Fibroblast of skin of left biceps (primary cell): ENCODE measurements around the gene NOP14.
A peak's percentile ranks its signal among the peaks of the same experiment; 100 is the strongest.
"Not testable (repeated sequence)": the region's sequence is repeated elsewhere in the genome, so short reads cannot be mapped to it uniquely, and the experiment has no call there.

Experiments used
- DNase-seq, 2 experiments: peaks; one replicate each; pipeline ENCODE4 v3.0.0-alpha.2; 2013; ENCODE audit warnings: low read depth in 2 of 2

The NOP14 gene

GRCh38 chr4:2963175-2963965, at the start of gene NOP14, which contains the start of gene GRK4:
NOP14 (minus strand) TSS chr4:2963406; CDS start chr4:2963319, 87 bp downstream.
GRK4 (plus strand) TSS chr4:2963571; CDS start chr4:2964071, 500 bp downstream.
- DNase-seq, result peak; percentile 95 to 96

DNA sequence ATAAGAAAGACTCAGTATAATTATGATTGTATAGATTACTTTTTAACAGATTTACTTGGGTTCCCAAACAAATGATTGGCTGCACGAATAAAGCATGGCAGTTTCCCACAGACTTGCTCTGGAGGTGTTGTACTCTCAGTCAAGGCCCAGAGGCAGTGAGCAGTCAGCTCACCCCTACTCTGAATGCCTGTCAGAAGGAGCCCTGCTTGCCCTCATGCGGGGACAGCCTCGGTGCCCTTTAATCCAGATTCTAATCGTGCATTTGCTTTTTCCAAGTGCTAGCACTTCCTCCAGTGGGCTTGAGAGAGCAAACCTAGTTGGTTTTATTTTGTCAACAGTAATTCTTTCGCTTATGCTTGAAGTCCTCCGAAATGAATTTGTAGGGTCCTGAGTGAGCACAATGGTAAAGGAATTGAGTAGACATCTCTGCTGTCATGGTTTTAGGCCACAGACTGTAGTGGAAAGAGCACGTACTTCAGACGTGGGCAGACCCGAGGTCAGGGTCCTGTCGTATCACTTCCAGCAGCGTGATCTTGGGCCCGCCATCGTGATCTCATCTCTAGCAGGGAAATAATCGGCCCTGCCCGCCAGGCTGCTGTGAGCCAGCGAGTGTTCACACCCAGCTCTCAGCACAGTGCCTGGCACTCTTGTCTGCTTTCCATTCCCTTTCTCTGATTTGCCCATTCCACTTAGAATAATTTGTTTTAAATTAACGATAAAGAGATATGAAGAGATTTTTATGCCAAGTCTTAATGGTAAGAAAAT, 48.4 kb upstream of the NOP14 start:
- DNase-seq, result no peak

GRCh38 chr4:3010998-3011397, 47.8 kb upstream of the NOP14 start:
- DNase-seq, result peak; percentile 66 to 68

DNA sequence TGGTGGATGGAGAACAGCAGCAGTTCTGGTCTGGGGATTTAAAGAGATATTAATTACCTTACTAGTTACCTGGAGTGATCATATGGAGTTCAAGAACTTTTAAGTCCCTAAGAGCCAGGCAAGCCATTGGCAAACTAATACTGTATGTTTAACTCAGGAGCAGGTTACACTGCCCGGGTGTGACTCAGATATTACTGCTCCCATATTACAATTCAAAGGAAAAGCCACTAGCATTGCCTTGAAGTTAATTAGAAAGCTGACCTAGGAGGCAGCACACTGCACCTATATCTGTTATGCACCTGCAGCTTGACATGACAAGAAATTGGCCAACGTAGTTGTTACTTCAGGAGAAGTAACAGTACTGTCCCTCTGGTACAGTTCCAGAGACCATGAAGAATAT, 47.4 kb upstream of the NOP14 start:
- DNase-seq, result no peak

DNA sequence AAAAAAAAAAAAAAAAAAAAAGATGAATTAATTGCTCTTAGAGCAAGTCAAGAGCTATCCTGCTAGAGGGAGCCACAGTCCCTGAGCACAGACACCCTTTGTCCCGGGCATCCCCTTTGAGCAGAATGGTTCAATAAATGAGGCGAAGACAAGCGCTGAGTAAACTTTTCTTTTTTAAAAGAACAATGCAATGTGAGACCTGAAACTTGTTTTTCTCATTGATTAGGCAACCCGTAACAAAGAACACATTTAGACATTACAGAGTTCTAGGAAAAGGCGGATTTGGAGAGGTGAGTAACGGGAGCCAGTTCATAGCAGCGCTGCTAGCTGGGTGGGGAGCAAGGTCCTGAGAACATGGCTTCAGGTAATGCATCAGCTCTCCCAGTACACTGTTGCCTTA, 46.2 kb upstream of the NOP14 start:
- DNase-seq, result no peak

GRCh38 chr4:3007724-3008123, 44.5 kb upstream of the NOP14 start:
- no peak for DNase-seq

DNA sequence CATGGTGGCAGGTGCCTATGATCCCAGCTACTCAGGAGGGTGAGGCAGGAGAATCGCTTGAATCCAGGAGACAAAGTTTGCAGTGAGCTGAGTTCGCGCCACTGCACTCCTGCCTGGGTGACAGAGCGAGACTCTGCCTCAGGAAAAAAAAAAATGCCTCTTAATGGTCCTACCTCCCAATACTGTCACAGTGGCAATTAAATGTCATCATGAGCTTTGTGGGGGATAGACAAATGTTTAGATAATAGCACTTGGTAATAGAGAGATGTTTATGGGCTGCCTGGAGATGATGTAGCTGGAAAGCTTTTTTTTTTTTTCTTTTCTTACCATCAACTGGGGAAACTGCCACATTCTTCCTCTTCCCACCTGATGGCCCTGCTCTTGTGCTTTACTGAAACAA, 33.2 kb upstream of the NOP14 start:
- no peak for DNase-seq

DNA sequence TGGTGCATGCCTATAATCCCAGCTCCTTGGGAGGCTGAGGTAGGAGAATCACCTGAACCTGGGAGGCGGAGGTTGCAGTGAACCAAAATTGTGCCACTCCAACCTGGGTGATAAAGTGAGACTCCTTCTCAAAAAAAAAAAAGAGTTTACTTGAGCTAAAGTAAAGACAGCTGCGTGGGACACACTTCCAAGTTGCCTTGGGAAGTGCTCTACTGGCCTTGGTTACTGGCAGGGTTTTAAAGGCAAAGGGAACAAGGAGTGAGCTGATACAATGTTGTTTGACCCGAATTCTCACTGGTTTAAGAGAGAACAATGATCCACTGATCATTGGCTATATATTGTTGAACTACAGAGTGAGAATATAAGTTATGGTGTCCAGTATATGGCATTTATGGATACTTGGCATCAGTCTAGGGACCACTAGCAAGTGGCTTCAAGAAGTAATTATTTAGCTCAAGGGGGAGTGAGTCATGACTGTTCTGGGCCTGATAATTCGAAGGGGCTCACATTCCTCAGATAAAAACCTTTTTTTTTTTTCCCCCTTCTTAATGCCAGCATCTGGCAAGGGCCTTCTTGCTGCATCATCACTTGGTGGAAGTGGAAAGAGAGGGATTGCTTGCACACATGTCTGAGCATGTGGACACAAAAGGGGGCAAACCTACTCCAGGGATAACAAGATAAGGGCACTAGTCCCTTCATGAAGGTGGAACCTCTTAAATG, 32.5 kb upstream of the NOP14 start:
- no peak for DNase-seq

DNA sequence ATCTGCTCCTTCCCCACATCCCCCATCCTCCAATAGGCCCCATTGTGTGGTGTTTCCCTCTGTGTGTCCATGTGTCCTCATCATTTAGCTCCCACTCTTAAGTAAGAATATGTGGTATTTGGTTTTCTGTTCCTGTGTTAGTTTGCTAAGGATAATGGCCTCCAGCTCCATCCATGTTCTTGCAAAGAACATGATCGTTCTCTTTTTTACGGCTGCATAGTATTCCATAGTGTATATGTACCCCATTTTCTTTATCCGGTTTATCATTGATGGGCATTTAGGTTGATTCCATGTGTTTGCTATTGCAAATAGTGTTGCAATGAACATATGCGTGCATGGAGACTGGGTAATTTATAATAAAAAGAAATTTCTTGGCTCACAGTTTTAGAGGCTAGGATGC, 31.7 kb upstream of the NOP14 start:
- no peak for DNase-seq

- DNase-seq, result no peak
Measured at GRCh38 chr4:2991243-2991642, 28.0 kb upstream of the NOP14 start.

- DNase-seq, result not testable (repeated sequence)
Measured at GRCh38 chr4:2983715-2984114, 20.5 kb upstream of the NOP14 start.

DNA sequence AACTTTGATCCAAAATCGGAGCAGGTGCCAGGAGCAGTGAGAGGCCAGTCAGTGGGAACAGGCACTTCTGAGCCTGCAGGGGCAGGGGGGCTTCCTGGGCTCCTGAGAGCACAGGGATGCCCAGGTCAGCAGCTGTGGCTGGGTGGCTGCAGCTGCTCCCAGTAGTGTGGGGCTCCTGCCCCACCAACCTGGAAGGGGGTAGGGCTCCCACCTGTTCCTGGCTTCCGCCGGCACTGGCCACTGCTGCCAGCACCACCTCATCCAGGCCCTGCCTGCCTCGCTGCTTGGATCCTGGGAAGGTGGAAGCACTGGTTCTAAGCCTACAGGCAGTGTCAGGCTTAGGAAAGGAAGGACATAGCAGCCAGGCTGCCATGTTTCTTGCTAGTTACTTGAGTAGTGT, 18.8 kb upstream of the NOP14 start:
- DNase-seq, result no peak

DNA sequence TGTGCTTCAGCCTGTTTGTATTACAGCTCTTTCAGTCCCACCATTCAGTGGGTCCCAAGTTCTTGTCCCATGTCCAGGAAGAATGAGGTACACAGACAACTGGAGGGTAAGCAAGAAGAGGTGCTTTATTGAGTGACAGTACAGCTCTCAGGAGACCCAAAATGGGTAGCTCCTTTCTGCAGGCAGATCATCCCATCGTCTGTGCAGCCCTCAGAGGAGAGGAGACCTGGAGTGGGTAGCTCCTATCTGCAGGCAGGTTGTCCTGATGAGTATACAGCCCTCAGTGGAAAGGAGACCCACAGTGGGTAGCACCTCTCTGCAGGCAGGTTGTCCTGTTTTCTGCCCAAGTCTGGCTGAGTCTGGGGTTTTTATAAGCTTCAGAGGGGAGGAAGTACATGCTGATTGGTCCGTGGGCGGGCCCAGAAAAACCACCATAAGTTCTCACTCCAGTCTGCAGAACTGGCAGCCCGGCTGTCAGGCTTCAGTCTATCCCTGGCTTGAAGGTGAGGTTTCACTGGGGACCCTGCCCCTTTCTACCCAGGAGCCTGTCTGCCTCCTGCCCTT, 18.1 kb upstream of the NOP14 start:
- no peak for DNase-seq

- DNase-seq, result no peak
Measured at GRCh38 chr4:2977211-2978088, 14.2 kb upstream of the NOP14 start.

DNA sequence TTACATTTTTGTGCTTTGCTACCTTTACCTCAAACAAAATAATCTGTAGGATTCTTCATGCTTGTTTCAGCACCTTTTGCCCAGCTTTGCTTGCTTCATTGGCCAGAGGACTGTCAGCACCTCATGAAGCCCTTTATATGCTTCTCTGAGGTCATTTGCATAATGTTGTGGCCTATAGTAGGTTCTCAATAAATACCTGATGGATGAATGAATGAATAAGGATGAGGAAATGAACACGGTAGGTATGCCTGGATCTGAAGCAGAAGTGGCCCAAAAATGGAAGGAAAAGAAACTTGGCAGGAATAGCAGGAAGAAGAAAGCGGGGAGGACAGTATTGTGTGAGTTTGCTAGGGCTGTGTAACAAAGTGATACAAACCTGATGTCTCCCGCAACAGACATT, 8.1 kb upstream of the NOP14 start:
- DNase-seq, result no peak

DNA sequence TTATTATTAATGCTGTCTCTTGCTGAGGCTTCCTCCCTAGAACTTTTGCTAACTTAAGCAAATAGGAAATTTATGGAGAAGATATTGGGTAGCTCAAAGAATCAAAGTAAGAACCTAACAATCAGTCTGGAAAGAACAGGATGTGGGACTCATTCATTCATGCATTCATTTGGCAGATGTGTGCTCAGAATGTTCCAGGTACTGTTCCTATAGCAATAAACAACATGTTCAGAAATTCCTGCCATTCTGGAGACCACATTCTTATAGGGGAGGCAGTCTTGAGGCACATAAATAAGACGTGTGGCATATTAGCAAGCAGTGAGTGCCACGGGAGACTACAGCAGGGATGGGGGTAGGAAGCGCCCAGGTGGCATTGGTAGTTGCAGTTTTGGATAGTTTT, 5.2 kb upstream of the NOP14 start:
- DNase-seq, result no peak

GRCh38 chr4:2965262-2965661, 2.1 kb upstream of the NOP14 start:
- no peak for DNase-seq

- DNase-seq, result no peak
Measured at GRCh38 chr4:2964706-2965258, 1.6 kb upstream of the NOP14 start.

GRCh38 chr4:2963966-2964471, 813 bp upstream of the NOP14 start:
- DNase-seq, result no peak

DNA sequence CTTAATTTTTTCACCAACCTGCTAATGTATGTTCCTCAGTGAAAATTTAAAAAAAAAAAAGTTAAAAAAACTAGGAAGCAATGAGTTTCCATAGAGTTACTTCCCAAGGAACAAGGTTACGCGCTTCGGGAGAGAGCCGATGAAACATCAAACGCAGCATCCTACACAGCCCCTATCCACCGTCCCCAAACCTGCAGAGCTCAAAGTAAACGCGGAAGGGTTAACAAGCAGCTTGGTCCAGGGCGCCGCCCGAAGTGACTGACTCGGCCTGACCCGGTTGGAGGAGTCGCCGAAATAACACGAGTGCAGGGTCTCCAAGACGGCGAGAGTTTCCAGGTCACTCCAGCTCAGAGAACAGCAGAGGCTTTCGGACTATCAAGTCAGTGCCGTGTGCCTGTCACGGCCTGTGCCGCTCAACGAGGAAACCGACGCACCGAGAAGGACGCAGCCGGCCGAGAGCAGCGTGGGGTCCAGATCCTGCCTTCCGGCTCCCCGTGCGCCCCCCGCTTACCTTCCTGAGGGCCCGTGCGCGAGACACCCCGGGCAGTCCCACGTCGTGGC, 512 bp downstream of the NOP14 start:
- DNase-seq, result no peak
